SK-N-SH (cell line): Measurements from ENCODE around the gene PNPLA2. TPM values are rescaled to one million over a fixed set of nuclear protein-coding genes. Genes with fewer than 3 reads are reported as not detected.
A peak's percentile ranks its signal among the peaks of the same experiment; 100 is the strongest.

Experiments
- CTCF ChIA-PET: fragments of 300-600, 350-600 bp; formaldehyde crosslinking; extraction: SDS; loops from one replicate; lab custom pipeline; 2021; lab: Yijun Ruan, JAX
- POLR2A ChIA-PET: fragments of 350-600 bp; sonication (Branson Sonifier 250); formaldehyde crosslinking; extraction: SDS; loops from one replicate; lab custom pipeline; 2020; ENCODE audit warnings: antibody characterized with exemption, inconsistent platforms; lab: Yijun Ruan, JAX
- DNase-seq: peaks from one replicate; pipeline ENCODE4 v3.0.0; 2012
- H2AFZ ChIP-seq: fragments of 200-600 bp; sonication (generic); 2 replicates; pipeline ENCODE4 v1.8.1; 2016; ENCODE audit warnings: antibody characterized with exemption, mild to moderate bottlenecking, low read depth
- H3F3A ChIP-seq: fragments of 200-600 bp; sonication (generic); replicated peaks from 2 replicates; pipeline ENCODE3; 2016; ENCODE audit warnings: antibody characterized with exemption, mild to moderate bottlenecking; ENCODE audit not compliant: insufficient read depth
- H3K27ac ChIP-seq, 2 experiments: fragments of 200-500 bp in 1 of 2; fragments of 200-600 bp in 1 of 2; sonication (Bioruptor generic) in 1 of 2; sonication (generic), shearing (Covaris generic) in 1 of 2; 2 replicates each; pipeline versions ENCODE4 v1.5.1 to v1.6.1; 2014 to 2016; ENCODE audit warnings: low read depth in 2 of 2, inconsistent platforms in 1 of 2, low read length in 1 of 2, mild to moderate bottlenecking in 1 of 2, mixed read lengths in 1 of 2
- H3K27me3 ChIP-seq: fragments of 200-600 bp; sonication (generic), shearing (Covaris generic); 2 replicates; pipeline ENCODE4 v1.6.1; 2016; ENCODE audit warnings: mixed run types; ENCODE audit not compliant: insufficient read depth
- H3K36me3 ChIP-seq, 2 experiments: fragments of 200-500 bp in 1 of 2; fragments of 200-600 bp in 1 of 2; sonication (Bioruptor generic) in 1 of 2; sonication (generic) in 1 of 2; replicated peaks in 1 of 2; 2 replicates each; pipeline versions ENCODE3 to v1.5.1; 2014 to 2016; ENCODE audit warnings: low read length in 1 of 2, mild to moderate bottlenecking in 1 of 2; ENCODE audit not compliant: insufficient read depth in 2 of 2, control insufficient read depth in 1 of 2
- H3K4me1 ChIP-seq, 2 experiments: fragments of 200-500 bp in 1 of 2; fragments of 200-600 bp in 1 of 2; sonication (Bioruptor generic) in 1 of 2; sonication (generic), shearing (Covaris generic) in 1 of 2; 2 replicates each; pipeline versions ENCODE4 v1.5.1 to v1.6.1; 2014 to 2016; ENCODE audit warnings: low read depth in 1 of 2, low read length in 1 of 2, mixed run types in 1 of 2; ENCODE audit not compliant: insufficient read depth in 2 of 2, control insufficient read depth in 1 of 2
- H3K4me2 ChIP-seq: fragments of 200-600 bp; sonication (generic), shearing (Covaris generic); 2 replicates; pipeline ENCODE4 v1.6.1; 2017; ENCODE audit warnings: mixed run types
- H3K4me3 ChIP-seq, 2 experiments: fragments of 200-500 bp in 1 of 2; fragments of 200-600 bp in 1 of 2; sonication (Bioruptor generic) in 1 of 2; sonication (generic), shearing (Covaris generic) in 1 of 2; 2 replicates each; pipeline versions ENCODE4 v1.5.1 to v1.8.1; 2014 to 2016; ENCODE audit warnings: low read depth in 2 of 2, inconsistent platforms in 1 of 2, low read length in 1 of 2, mild to moderate bottlenecking in 1 of 2, mixed read lengths in 1 of 2, moderate library complexity in 1 of 2
- H3K79me2 ChIP-seq: fragments of 200-600 bp; sonication (generic); 2 replicates; pipeline ENCODE4 v1.8.1; 2017; ENCODE audit warnings: mild to moderate bottlenecking; ENCODE audit not compliant: insufficient read depth
- H3K9ac ChIP-seq: fragments of 200-600 bp; sonication (generic); 2 replicates; pipeline ENCODE4 v1.6.1; 2017; ENCODE audit warnings: mixed run types
- H3K9me2 ChIP-seq: fragments of 200-600 bp; sonication (generic); 2 replicates; pipeline ENCODE4 v1.6.1; 2017; ENCODE audit warnings: mixed run types
- H3K9me3 ChIP-seq: fragments of 200-600 bp; sonication (generic); 2 replicates; pipeline ENCODE4 v1.6.1; 2017; ENCODE audit warnings: mixed run types, mild to moderate bottlenecking, moderate library complexity
- H4K20me1 ChIP-seq: fragments of 200-600 bp; sonication (generic); 2 replicates; pipeline ENCODE4 v1.6.1; 2017; ENCODE audit warnings: mild to moderate bottlenecking, mixed run types; ENCODE audit not compliant: insufficient read depth
- ELF1 ChIP-seq: IDR thresholded peaks from 2 replicates; pipeline ENCODE4 v1.4.0; 2012
- EP300 ChIP-seq, 2 experiments: IDR thresholded peaks; 2 replicates each; pipeline versions ENCODE4 v1.4.0 to v1.6.1; 2012; ENCODE audit warnings: borderline replicate concordance in 1 of 2, low read depth in 1 of 2, low read length in 1 of 2
- FOXM1 ChIP-seq: IDR thresholded peaks from 2 replicates; pipeline ENCODE4 v1.4.0; 2012; ENCODE audit warnings: low read depth, mild to moderate bottlenecking
- GABPA ChIP-seq: IDR thresholded peaks from 2 replicates; pipeline ENCODE4 v1.4.0; 2012; ENCODE audit warnings: low read depth, mild to moderate bottlenecking
- JUND ChIP-seq: IDR thresholded peaks from 2 replicates; pipeline ENCODE4 v1.4.0; 2012
- MXI1 ChIP-seq: IDR thresholded peaks from 2 replicates; pipeline ENCODE4 v1.6.1; 2012; ENCODE audit warnings: mild to moderate bottlenecking, low read depth, low read length, improper control_type of control experiment
- PBX3 ChIP-seq: IDR thresholded peaks from 2 replicates; pipeline ENCODE4; 2012
- RAD21 ChIP-seq: IDR thresholded peaks from 2 replicates; pipeline ENCODE4 v1.6.1; 2012; ENCODE audit warnings: mild to moderate bottlenecking, low read length
- RCOR1 ChIP-seq: fragments of 150-350 bp; IDR thresholded peaks from 2 replicates; pipeline ENCODE4 v1.6.1; 2017; ENCODE audit warnings: antibody characterized with exemption, low read length
- SIN3A ChIP-seq: IDR thresholded peaks from 2 replicates; pipeline ENCODE4 v1.6.1; 2012; ENCODE audit warnings: low read depth, mild to moderate bottlenecking, low read length, moderate library complexity, borderline replicate concordance
- SMC3 ChIP-seq: IDR thresholded peaks from 2 replicates; pipeline ENCODE4 v1.6.1; 2012; ENCODE audit warnings: low read depth, low read length, improper control_type of control experiment
- TAF1 ChIP-seq: IDR thresholded peaks from 2 replicates; pipeline ENCODE4 v1.6.1; 2012; ENCODE audit warnings: low read depth, mild to moderate bottlenecking, low read length, moderate library complexity, borderline replicate concordance
- TCF12 ChIP-seq: IDR thresholded peaks from 2 replicates; pipeline ENCODE4 v1.4.0; 2012
- ZBTB33 ChIP-seq: IDR thresholded peaks from 2 replicates; pipeline ENCODE4 v1.4.0; 2012; ENCODE audit warnings: low read depth, borderline replicate concordance
- WGBS: methylation state at CpG from one replicate; pipeline ENCODE4 v1.1.6; 2017; ENCODE audit warnings: low lambda C conversion rate; 5-methylcytosine and 5-hydroxymethylcytosine counted together
- polyA plus RNA-seq, 3 experiments: library from polyadenylated mRNA; depleted of rRNA; stranded (reverse); fragments of >200 nt; gene quantifications; 2 replicates each; pipeline ENCODE4 v1.2.3, GENCODE V29; 2012
- TF ChIP-seq, protein P1 (sequence below): fragments of 200-600 bp; sonication (generic); IDR thresholded peaks from 2 replicates; pipeline ENCODE4 v1.6.1; 2017; ENCODE audit warnings: antibody characterized with exemption, mild to moderate bottlenecking, moderate library complexity

Gene PNPLA2
- polyA plus RNA-seq, 1 of the 3 experiments (the other 2 are of a cell fraction) = 60.3 TPM

- Histone ChIP-seq H3K9me3 (no peaks in the 10 kb centered on the region), H3K4me1 (peaks cover 32 to 44% of the 10 kb centered on the region in 2 experiments; a peak in 3 of 4 replicates)
- POLR2A ChIA-PET = interaction anchor here (0.8 to 1.5 kb wide), 2 partner anchors 12 to 204 kb away, joined by 3 read pairs; no protein-coding TSS in a partner anchor
- CTCF ChIA-PET = interaction anchor here (0.8 to 7.5 kb wide), 29 partner anchors 9 to 242 kb away, joined by 3 to 70 read pairs (median 5); partner anchors contain the start of gene MUC6
- TF ChIP-seq RCOR1 = no peak
- no peak for TF ChIP-seq JUND
- no peak for TF ChIP-seq PBX3
- no peak for TF ChIP-seq FOXM1
- no peak for TF ChIP-seq MXI1
- no peak for TF ChIP-seq ZBTB33
- no peak for TF ChIP-seq TCF12
- TF ChIP-seq GABPA = no peak
- TF ChIP-seq, all 33 proteins: peak for 0
- Histone ChIP-seq H3K4me2 (peak overlapping the region; percentile 86; the same call in 1 of the 2 replicates), H3K4me3 (no peak overlapping the region; a peak in 1 of 4 replicates), H3K9me2 (no peaks in the 10 kb centered on the region), H3F3A (peaks cover 22% of the 10 kb centered on the region), H2AFZ (no peak overlapping the region), H3K36me3 (no peaks in the 10 kb centered on the region), H4K20me1 (peaks cover 41% of the 10 kb centered on the region), H3K9ac (no peak overlapping the region), H3K79me2 (peaks cover 63% of the 10 kb centered on the region), H3K27me3 (no peaks in the 10 kb centered on the region), H3K27ac (no peak overlapping the region)
- 100% methylated on average over 1 of the region's 18 CpGs for WGBS
- DNase-seq = no peak
Observed at GRCh38 chr11:847876-848275, 29.2 kb downstream of the PNPLA2 start.

DNA sequence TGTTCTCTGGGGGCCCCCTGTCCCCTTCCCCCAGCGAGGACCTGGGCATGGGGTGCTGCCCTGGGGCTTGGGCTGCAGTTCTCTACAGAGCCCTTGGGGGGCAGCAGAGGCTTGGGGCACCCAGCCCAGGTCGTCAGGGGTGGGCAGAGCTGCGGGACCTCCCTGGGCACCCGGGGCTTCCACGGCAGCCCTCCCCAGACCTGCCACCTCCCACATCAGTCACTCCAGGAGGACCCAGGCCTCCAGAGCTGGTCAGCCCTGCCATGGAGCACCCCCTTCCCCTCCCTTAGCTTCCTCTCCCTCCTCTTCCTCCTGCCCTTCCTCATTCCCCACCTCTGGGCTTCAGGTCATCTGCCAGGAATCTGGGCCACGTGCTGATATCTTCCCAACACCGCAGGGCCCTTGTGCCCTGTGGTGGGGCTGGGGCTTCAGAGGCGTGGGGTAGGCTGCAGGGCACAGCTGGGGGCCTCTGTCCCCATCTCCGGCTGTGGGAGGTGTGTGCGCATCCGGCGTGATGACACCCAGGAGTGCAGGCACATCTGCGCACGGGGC, 29.7 kb downstream of the PNPLA2 start:
- Histone ChIP-seq H4K20me1 (peaks cover 47% of the 10 kb centered on the region), H3K4me1 (peaks cover 32 to 41% of the 10 kb centered on the region in 2 experiments; a peak in 3 of 4 replicates), H3K9me3 (no peaks in the 10 kb centered on the region), H3K79me2 (peaks cover 59% of the 10 kb centered on the region), H3K9me2 (no peaks in the 10 kb centered on the region), H3F3A (peaks cover 20% of the 10 kb centered on the region), H3K4me2 (peak overlapping the region; percentile 86)
- CTCF ChIA-PET = interaction anchor here (0.7 to 7.5 kb wide), 29 partner anchors 9 to 242 kb away, joined by 3 to 70 read pairs (median 5); partner anchors contain the start of gene MUC6
- DNase-seq = peak; percentile 89
- WGBS = 35% methylated on average over 13 of the region's 14 CpGs
- TF ChIP-seq ELF1 = no peak
- TF ChIP-seq TAF1 = no peak
- TF ChIP-seq SIN3A = no peak
- TF ChIP-seq TCF12 = no peak
- TF ChIP-seq EP300 (IDR thresholded peaks at IDR 0.05; ENCODE audit: borderline replicate concordance in 1 of 2, low read depth in 1 of 2, low read length in 1 of 2) = no peak
- TF ChIP-seq RAD21 = peak; percentile 79
- peak; percentile 60 for TF ChIP-seq SMC3
- TF ChIP-seq, protein P1, sequence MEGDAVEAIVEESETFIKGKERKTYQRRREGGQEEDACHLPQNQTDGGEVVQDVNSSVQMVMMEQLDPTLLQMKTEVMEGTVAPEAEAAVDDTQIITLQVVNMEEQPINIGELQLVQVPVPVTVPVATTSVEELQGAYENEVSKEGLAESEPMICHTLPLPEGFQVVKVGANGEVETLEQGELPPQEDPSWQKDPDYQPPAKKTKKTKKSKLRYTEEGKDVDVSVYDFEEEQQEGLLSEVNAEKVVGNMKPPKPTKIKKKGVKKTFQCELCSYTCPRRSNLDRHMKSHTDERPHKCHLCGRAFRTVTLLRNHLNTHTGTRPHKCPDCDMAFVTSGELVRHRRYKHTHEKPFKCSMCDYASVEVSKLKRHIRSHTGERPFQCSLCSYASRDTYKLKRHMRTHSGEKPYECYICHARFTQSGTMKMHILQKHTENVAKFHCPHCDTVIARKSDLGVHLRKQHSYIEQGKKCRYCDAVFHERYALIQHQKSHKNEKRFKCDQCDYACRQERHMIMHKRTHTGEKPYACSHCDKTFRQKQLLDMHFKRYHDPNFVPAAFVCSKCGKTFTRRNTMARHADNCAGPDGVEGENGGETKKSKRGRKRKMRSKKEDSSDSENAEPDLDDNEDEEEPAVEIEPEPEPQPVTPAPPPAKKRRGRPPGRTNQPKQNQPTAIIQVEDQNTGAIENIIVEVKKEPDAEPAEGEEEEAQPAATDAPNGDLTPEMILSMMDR = peak; percentile 73
- TF ChIP-seq, all 33 proteins: peak for 3
- Histone ChIP-seq H2AFZ (no peak overlapping the region), H3K27me3 (no peaks in the 10 kb centered on the region), H3K9ac (no peak overlapping the region), H3K4me3 (peak overlapping the region in 1 of 2 experiments; percentile 26; a peak in 1 of 4 replicates), H3K27ac (no peak overlapping the region), H3K36me3 (no peaks in the 10 kb centered on the region)
- POLR2A ChIA-PET = interaction anchor here (1.5 kb wide), 1 partner anchor 203 kb away, joined by 3 read pairs; no protein-coding TSS in a partner anchor
